ENCODE results near the gene UNC45B.
"Not testable (repeated sequence)": the region's sequence is repeated elsewhere in the genome, so short reads cannot be mapped to it uniquely, and the experiment has no call there.

UNC45B gene

DNA sequence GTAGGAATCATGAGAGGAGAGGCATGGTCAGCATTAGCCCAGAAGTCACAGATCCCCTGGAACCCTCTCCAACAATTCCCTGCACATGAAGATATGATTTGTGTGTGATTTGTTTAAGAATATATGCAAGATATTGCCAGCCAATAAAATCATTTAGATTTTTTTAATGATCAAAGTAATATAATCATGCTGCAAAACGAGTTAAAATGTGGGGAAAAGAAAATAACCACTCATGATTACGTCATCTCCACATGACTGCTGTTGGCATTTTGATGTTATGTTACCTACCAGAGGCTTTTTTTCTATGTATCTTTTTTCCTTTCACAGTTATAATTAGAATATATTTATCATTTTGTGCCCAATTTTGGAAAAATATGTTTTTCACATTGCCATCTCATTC lies 24.2 kb downstream of the UNC45B start:
- DNase-seq (ENCODE audit: low read depth in 2 of 2), result no peak

GRCh38 chr17:35172321-35172720 lies 24.7 kb downstream of the UNC45B start:
- not testable (repeated sequence) for DNase-seq (ENCODE audit: low read depth in 2 of 2)

DNA sequence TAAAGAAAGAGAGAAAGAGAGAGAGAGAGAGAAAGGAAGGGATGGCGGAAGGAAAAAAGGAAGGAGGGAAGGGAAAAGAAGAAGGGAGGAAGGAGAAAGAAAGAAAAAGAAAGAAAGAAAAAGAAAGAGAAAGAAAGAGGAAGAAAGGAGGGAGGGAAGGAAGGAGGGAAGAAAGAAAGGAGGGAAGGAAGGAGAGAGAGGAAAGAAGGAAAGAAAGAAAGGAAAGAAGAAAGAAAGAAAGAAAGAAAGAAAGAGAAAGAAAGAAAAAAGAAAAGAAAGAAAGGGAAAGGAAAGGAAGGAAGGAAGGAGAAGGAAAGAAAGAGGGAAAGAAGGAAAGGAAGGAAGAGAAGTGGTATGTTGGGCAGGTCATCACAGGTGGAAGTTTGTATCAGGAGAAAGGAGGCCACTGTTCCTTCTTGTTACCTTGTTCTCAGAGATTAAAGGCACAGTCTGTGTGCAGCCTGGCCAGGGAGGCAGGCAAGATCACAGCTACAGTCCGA lies 27.3 kb downstream of the UNC45B start:
- DNase-seq (ENCODE audit: low read depth in 2 of 2), result no peak

GRCh38 chr17:35175638-35176415 lies 28.2 kb downstream of the UNC45B start:
- no peak for DNase-seq (ENCODE audit: low read depth in 2 of 2)

DNA sequence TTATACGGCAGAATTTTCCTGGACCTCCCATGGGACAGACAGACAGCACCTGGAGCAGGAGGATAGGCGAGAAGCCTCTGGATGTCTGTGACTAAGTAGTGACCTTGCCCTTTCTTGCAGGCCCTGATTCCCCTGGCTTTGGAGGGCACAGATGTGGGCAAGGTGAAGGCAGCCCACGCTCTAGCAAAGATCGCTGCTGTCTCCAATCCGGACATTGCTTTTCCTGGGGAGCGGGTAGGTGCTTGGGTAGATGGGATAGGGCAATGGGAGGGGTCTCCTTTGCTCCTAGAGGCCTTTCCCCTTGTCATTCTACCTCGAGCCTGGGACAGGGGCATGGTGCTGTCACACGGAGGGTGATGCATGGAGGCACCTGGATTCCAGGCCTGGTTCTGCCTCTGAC lies 29.3 kb downstream of the UNC45B start:
- no peak for DNase-seq (ENCODE audit: low read depth in 2 of 2)

DNA sequence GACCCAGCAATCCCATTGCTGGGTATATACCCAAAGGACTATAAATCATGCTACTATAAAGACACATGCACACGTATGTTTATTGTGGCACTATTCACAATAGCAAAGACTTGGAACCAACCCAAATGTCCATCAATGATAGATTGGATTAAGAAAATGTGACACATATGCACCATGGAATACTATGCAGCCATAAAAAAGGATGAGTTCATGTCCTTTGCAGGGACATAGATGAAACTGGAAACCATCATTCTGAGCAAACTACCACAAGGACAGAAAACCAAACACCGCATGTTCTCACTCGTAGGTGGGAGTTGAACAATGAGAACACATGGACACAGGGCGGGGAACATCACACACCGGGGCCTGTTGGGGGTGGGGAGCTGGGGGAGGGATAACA lies 31.8 kb downstream of the UNC45B start:
- not testable (repeated sequence) for DNase-seq (ENCODE audit: low read depth in 2 of 2)

- no peak for DNase-seq (ENCODE audit: low read depth in 2 of 2)
Measured at GRCh38 chr17:35183332-35183731, 35.7 kb downstream of the UNC45B start.

DNA sequence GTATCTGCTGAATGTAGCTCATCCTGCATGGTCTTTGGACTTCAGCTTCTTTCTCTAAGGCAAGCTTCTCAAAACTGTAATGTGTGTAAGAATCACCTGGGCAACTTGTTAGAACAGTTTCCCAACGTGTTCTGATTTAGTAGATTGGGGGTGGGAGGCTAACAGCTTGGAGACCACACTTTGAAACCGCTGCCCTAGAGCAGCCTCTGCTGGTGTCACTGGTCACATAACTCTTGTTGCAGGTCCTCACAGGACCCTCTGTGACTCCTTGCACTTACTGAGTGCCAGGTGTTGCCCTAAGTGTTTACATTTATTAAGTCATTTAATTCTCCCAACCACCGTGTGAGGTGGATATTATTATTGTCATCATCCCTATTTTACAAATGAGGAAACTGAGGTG lies 36.7 kb downstream of the UNC45B start:
- no peak for DNase-seq (ENCODE audit: low read depth in 2 of 2)

DNA sequence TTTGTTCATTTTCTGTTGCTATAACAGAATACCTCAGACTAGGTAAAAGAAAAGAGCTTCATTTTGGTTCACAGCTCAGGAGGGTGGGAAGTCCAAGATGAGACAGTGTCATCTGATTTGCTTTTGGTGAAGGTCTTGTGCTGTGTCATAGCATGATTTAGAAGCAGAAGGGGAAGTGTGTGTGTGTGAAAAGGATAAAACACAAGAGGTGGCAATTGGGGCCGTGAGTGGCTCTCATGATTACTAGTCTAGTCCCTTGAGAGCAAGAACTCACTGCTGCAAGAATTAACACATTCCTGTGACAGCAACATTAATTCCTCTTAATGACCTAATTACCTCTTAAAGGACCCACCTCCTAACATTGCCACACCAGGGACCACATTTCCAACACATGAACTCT lies 38.2 kb downstream of the UNC45B start:
- no peak for DNase-seq (ENCODE audit: low read depth in 2 of 2)

GRCh38 chr17:35187481-35187880 lies 39.9 kb downstream of the UNC45B start:
- DNase-seq (ENCODE audit: low read depth in 2 of 2), result no peak

- DNase-seq (ENCODE audit: low read depth in 2 of 2), result no peak
Measured at GRCh38 chr17:35188111-35188510, 40.5 kb downstream of the UNC45B start.

GRCh38 chr17:35189291-35189690 lies 41.7 kb downstream of the UNC45B start:
- DNase-seq (ENCODE audit: low read depth in 2 of 2), result no peak

- DNase-seq (ENCODE audit: low read depth in 2 of 2), result no peak
Measured at GRCh38 chr17:35191001-35191695, 43.5 kb downstream of the UNC45B start.

DNA sequence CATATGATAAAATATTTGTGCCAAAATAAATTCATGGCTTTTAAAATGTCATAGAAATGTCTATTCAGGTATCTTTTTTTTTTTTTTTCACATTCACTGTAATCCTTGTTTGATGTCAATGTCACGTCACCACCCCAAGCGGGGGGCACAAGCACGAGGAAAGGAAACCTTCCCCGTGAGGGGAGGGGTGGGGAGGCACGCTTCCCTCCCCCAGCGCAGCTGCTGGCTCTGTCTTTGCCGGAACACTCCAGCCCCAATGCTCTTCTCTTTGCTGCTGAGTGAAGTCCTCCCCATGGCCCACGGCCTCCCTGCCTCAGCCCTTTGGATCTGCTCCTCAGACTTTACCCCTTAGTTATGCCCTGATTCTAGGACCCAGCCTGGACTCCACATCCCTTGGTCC lies 45.1 kb downstream of the UNC45B start:
- DNase-seq (ENCODE audit: low read depth in 2 of 2), result no peak

GRCh38 chr17:35194001-35194400 lies 46.4 kb downstream of the UNC45B start, which contains the start of gene SLC35G3:
Gene SLC35G3, minus strand, starts transcription at chr17:35194393. Its CDS starts 86 bp downstream, at chr17:35194307.
- not testable (repeated sequence) for DNase-seq (ENCODE audit: low read depth in 2 of 2)

GRCh38 chr17:35195062-35195461 lies 47.4 kb downstream of the UNC45B start:
- DNase-seq (ENCODE audit: low read depth in 2 of 2), result not testable (repeated sequence)

DNA sequence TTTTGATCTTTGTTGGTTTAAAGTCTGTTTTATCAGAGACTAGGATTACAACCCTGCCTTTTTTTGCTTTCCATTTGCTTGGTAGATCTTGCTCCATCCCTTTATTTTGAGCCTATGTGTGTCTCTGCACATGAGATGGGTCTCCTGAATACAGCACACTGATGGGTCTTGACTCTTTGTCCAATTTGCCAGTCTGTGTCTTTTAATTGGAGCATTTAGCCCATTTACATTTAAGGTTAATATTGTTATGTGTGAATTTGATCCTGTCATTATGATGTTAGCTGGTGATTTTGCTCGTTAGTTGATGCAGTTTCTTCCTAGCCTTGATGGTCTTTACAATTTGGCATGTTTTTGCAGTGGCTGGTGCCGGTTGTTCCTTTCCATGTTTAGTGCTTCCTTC lies 55.0 kb downstream of the UNC45B start:
- not testable (repeated sequence) for DNase-seq (ENCODE audit: low read depth in 2 of 2)

- no peak for DNase-seq (ENCODE audit: low read depth in 2 of 2)
Measured at GRCh38 chr17:35210741-35211140, 63.1 kb downstream of the UNC45B start.

GRCh38 chr17:35212668-35213067 lies 65.1 kb downstream of the UNC45B start:
- DNase-seq (ENCODE audit: low read depth in 2 of 2), result no peak

- DNase-seq (ENCODE audit: low read depth in 2 of 2), result no peak
Measured at GRCh38 chr17:35213412-35213940, 65.9 kb downstream of the UNC45B start.

- DNase-seq (ENCODE audit: low read depth in 2 of 2), result no peak
Measured at GRCh38 chr17:35214192-35214591, 66.6 kb downstream of the UNC45B start.

- peak in 1 of 2 donors; percentile 25 for DNase-seq (ENCODE audit: low read depth in 2 of 2)
Measured at GRCh38 chr17:35214631-35215273, 67.1 kb downstream of the UNC45B start.
